ENCODE measurements around the gene PRKAR1B. TPM values are rescaled to one million over a fixed set of nuclear protein-coding genes. Genes with fewer than 3 reads are reported as not detected.

Gene PRKAR1B
- polyA plus RNA-seq, 1 of the 3 experiments (the other 2 are of a cell fraction) = 63.7 TPM

- Histone ChIP-seq H3F3A (replicated peaks; ENCODE audit: insufficient read depth) (no peaks in the 10 kb centered on the region), H3K9me2 (no peaks in the 10 kb centered on the region), H3K9ac (no peak overlapping the region), H4K20me1 (ENCODE audit: insufficient read depth) (no peaks in the 10 kb centered on the region), H3K79me2 (ENCODE audit: insufficient read depth) (no peaks in the 10 kb centered on the region), H3K27me3 (ENCODE audit: insufficient read depth) (no peaks in the 10 kb centered on the region), H3K4me2 (no peak overlapping the region), H3K27ac (ENCODE audit: low read depth in 2 of 2, low read length in 1 of 2) (no peak overlapping the region), H3K9me3 (no peaks in the 10 kb centered on the region), H2AFZ (ENCODE audit: low read depth) (no peak overlapping the region), H3K4me1 (ENCODE audit: control insufficient read depth in 1 of 2, insufficient read depth in 2 of 2, low read depth in 1 of 2, low read length in 1 of 2) (no peaks in the 10 kb centered on the region), H3K4me3 (ENCODE audit: low read depth in 2 of 2, low read length in 1 of 2) (no peak overlapping the region), H3K36me3 (replicated peaks in 1 of 2; ENCODE audit: control insufficient read depth in 1 of 2, insufficient read depth in 2 of 2, low read length in 1 of 2) (peaks cover 50 to 80% of the 10 kb centered on the region in 2 experiments)
- 95% methylated on average over 8 of the region's 8 CpGs for WGBS (ENCODE audit: low lambda C conversion rate)
- ChIA-PET POLR2A (no interaction called here), CTCF (no interaction called here)
- no peak for TF ChIP-seq MXI1 (IDR thresholded peaks at IDR 0.05; ENCODE audit: low read depth, low read length)
- TF ChIP-seq IRF3 (IDR thresholded peaks at IDR 0.05; ENCODE audit: low read depth, low read length) = no peak
- TF ChIP-seq, protein P1, sequence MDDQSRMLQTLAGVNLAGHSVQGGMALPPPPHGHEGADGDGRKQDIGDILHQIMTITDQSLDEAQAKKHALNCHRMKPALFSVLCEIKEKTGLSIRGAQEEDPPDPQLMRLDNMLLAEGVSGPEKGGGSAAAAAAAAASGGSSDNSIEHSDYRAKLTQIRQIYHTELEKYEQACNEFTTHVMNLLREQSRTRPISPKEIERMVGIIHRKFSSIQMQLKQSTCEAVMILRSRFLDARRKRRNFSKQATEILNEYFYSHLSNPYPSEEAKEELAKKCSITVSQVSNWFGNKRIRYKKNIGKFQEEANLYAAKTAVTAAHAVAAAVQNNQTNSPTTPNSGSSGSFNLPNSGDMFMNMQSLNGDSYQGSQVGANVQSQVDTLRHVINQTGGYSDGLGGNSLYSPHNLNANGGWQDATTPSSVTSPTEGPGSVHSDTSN (IDR thresholded peaks at IDR 0.05) = no peak
- no peak for TF ChIP-seq JUND (IDR thresholded peaks at IDR 0.05)
- TF ChIP-seq MEF2A (IDR thresholded peaks at IDR 0.05; ENCODE audit: borderline replicate concordance, low read depth) = no peak
- no peak for TF ChIP-seq NRF1 (IDR thresholded peaks at IDR 0.05; ENCODE audit: low read depth, low read length)
- no peak for TF ChIP-seq TEAD4 (IDR thresholded peaks at IDR 0.05; ENCODE audit: borderline replicate concordance, insufficient read depth)
- no peak for TF ChIP-seq POLR2AphosphoS5 (IDR thresholded peaks at IDR 0.05; ENCODE audit: low read depth, low read length)
- TF ChIP-seq RCOR1 (IDR thresholded peaks at IDR 0.05; ENCODE audit: low read length) = no peak
- no peak for TF ChIP-seq GABPA (IDR thresholded peaks at IDR 0.05; ENCODE audit: low read depth)
- no peak for TF ChIP-seq USF2 (IDR thresholded peaks at IDR 0.05; ENCODE audit: borderline replicate concordance, low read depth, low read length)
- TF ChIP-seq ELF1 (IDR thresholded peaks at IDR 0.05) = no peak
- no peak for TF ChIP-seq FOSL2 (IDR thresholded peaks at IDR 0.05; ENCODE audit: borderline replicate concordance, low read depth)
- no peak for TF ChIP-seq EP300 (IDR thresholded peaks at IDR 0.05; ENCODE audit: borderline replicate concordance in 1 of 2, low read depth in 1 of 2, low read length in 1 of 2)
- no peak for TF ChIP-seq YY1 (IDR thresholded peaks at IDR 0.05; ENCODE audit: low read depth)
- TF ChIP-seq NFIC (IDR thresholded peaks at IDR 0.05; ENCODE audit: borderline replicate concordance) = no peak
- no peak for TF ChIP-seq FOXJ3 (CRISPR knock-in tag; IDR thresholded peaks at IDR 0.05)
- no peak for TF ChIP-seq SMC3 (IDR thresholded peaks at IDR 0.05; ENCODE audit: low read depth, low read length)
- DNase-seq = no peak
Measured at GRCh38 chr7:759569-759968, 32.5 kb upstream of the PRKAR1B start.
